ENCODE measurements around the gene MAML2. TPM values are rescaled to one million over a fixed set of nuclear protein-coding genes. Genes with fewer than 3 reads are reported as not detected.

Gene MAML2
- total and polyA plus RNA-seq, 2 of the 8 experiments (the other 6 are each of a cell fraction or from before 2014, with no cell fraction given), result 3.8 to 6.6 TPM

GRCh38 chr11:96194581-96195374 lies 148.2 kb downstream of the MAML2 start:
- no peak overlapping the region for H3K18ac ChIP-seq (ENCODE audit: extremely low read depth, low read length)
- H4K91ac ChIP-seq (replicated peaks; ENCODE audit: insufficient read length, low read length), result no peak overlapping the region
- no peak overlapping the region for H3K27ac ChIP-seq (ENCODE audit: low read depth, low read length)
- no peaks in the 10 kb centered on the region for H3K36me3 ChIP-seq (ENCODE audit: control insufficient read depth in 2 of 4, insufficient read depth in 4 of 4, low read length in 3 of 4)
- no peak overlapping the region for H3K4ac ChIP-seq (replicated peaks; ENCODE audit: insufficient read length, low read depth, low read length)
- no peaks in the 10 kb centered on the region for H3K79me2 ChIP-seq (ENCODE audit: control insufficient read depth in 1 of 2, insufficient read depth in 2 of 2, low read length in 2 of 2)
- H3K79me1 ChIP-seq (ENCODE audit: low read depth, low read length), result no peaks in the 10 kb centered on the region
- H4K5ac ChIP-seq (ENCODE audit: insufficient read length, low read depth, low read length), result peak overlapping the region; percentile 38
- TF ChIP-seq KDM1A (IDR thresholded peaks at IDR 0.05; ENCODE audit: borderline replicate concordance, low read length), result no peak
- TF ChIP-seq SP1 (IDR thresholded peaks at IDR 0.05; ENCODE audit: low read depth, low read length), result no peak
- no peak for TF ChIP-seq RFX5 (IDR thresholded peaks at IDR 0.05; ENCODE audit: borderline replicate concordance, low read depth, low read length)
- no peak for TF ChIP-seq MAFK (IDR thresholded peaks at IDR 0.05; ENCODE audit: low read depth, low read length)
- no peak for TF ChIP-seq TAF7 (optimal IDR thresholded peaks at IDR 0.05; ENCODE audit: borderline replicate concordance, low read depth, low read length)
- TF ChIP-seq CEBPB (IDR thresholded peaks at IDR 0.05; ENCODE audit: low read depth, low read length), result no peak
- no peak overlapping the region for H3K4me2 ChIP-seq (ENCODE audit: insufficient read depth in 1 of 2, low read depth in 2 of 2, low read length in 2 of 2)
- ChIA-PET CTCF (ENCODE audit: partially characterized antibody) (interaction anchor here (0.7 to 1.3 kb wide), 4 partner anchors 10 to 149 kb away, joined by 3 to 4 read pairs (median 3); partner anchors contain the start of gene MAML2), POLR2A (ENCODE audit: partially characterized antibody) (interaction anchor here (0.6 to 3.5 kb wide), 2 partner anchors 9 to 11 kb away, joined by 3 to 12 read pairs; no protein-coding TSS in a partner anchor)
- no peak overlapping the region for H2BK5ac ChIP-seq (ENCODE audit: low read depth, low read length)
- no peak for DNase-seq (ENCODE audit: low read depth in 1 of 2, low spot score in 2 of 2)
- no peak overlapping the region for H2BK120ac ChIP-seq (replicated peaks; ENCODE audit: low read depth, low read length)
- H3K23ac ChIP-seq (ENCODE audit: insufficient read length), result no peak overlapping the region
- H2AFZ ChIP-seq (ENCODE audit: low read length), result no peak overlapping the region
- no peak overlapping the region for H3K14ac ChIP-seq (ENCODE audit: insufficient read length)
- no peak overlapping the region for H2BK20ac ChIP-seq (ENCODE audit: low read length)
- no peak overlapping the region for H3K56ac ChIP-seq (replicated peaks; ENCODE audit: insufficient read length, low read depth, low read length)
- no peak for FAIRE-seq
- H3K9me3 ChIP-seq (ENCODE audit: insufficient read depth in 2 of 2, low read depth in 1 of 2, low read length in 1 of 2), result no peaks in the 10 kb centered on the region
- no peak overlapping the region for H2AK5ac ChIP-seq (ENCODE audit: low read depth, low read length)
- no peak overlapping the region for H2BK12ac ChIP-seq (ENCODE audit: low read depth, low read length)
- 80% methylated on average over 1 of the region's 1 CpG; no CpG with 5 or more reads in 1 of the 2 experiments for WGBS, 2 experiments (ENCODE audit: extremely low coverage in 1 of 2, insufficient coverage in 1 of 2, insufficient read length in 1 of 2, insufficient replicate concordance in 2 of 2, low coverage in 1 of 2, low lambda C conversion rate in 2 of 2, missing lambda C conversion rate in 1 of 2)
- H3K27me3 ChIP-seq (replicated peaks in 1 of 4; ENCODE audit: control insufficient read depth in 3 of 4, extremely low read depth in 1 of 4, insufficient read depth in 3 of 4, low read length in 3 of 4), result no peaks in the 10 kb centered on the region
- H4K8ac ChIP-seq (ENCODE audit: extremely low read depth, insufficient read depth, low read length), result no peak overlapping the region
- H3K9ac ChIP-seq (replicated peaks in 1 of 4; ENCODE audit: extremely low read depth in 1 of 4, low read depth in 3 of 4, low read length in 3 of 4), result no peak overlapping the region
- peaks cover 0 to 11% (median 5%) of the 10 kb centered on the region in 4 experiments; a peak in 3 of 7 replicates for H3K4me1 ChIP-seq (replicated peaks in 1 of 4; ENCODE audit: control insufficient read depth in 3 of 4, insufficient read depth in 4 of 4, low read length in 3 of 4)
- H4K20me1 ChIP-seq (replicated peaks in 1 of 2; ENCODE audit: control insufficient read depth in 1 of 2, insufficient read depth in 2 of 2, low read length in 2 of 2), result no peaks in the 10 kb centered on the region
- H3K23me2 ChIP-seq (ENCODE audit: low read depth, low read length), result no peaks in the 10 kb centered on the region
- H3K4me3 ChIP-seq (ENCODE audit: extremely low read depth in 1 of 4, insufficient read depth in 2 of 4, low read depth in 3 of 4, low read length in 4 of 4), result no peak overlapping the region
- no peak overlapping the region for H2BK15ac ChIP-seq (ENCODE audit: low read length)
